Parathyroid adenoma (tissue), 2 donors: ENCODE data around the gene SNCB.
"Not testable (repeated sequence)": the region's sequence is repeated elsewhere in the genome, so short reads cannot be mapped to it uniquely, and the experiment has no call there.

Experiments used
- H2AFZ ChIP-seq: fragments of 300-600 bp; sonication (generic); one replicate; pipeline ENCODE4 v1.7.0; 2017; ENCODE audit warnings: antibody characterized with exemption, mild to moderate bottlenecking
- H3K27ac ChIP-seq: fragments of 300-600 bp; sonication (generic); one replicate; pipeline ENCODE4 v1.7.0; 2017
- H3K27me3 ChIP-seq: fragments of 300-600 bp; sonication (generic); one replicate; pipeline ENCODE4 v1.7.0; 2017; ENCODE audit warnings: low read length; ENCODE audit not compliant: control insufficient read depth, insufficient read depth
- H3K36me3 ChIP-seq: fragments of 300-600 bp; sonication (generic); one replicate; pipeline ENCODE4 v1.7.0; 2017; ENCODE audit warnings: low read length; ENCODE audit not compliant: control insufficient read depth, insufficient read depth
- H3K4me1 ChIP-seq: fragments of 300-600 bp; sonication (generic); one replicate; pipeline ENCODE4 v1.7.0; 2017; ENCODE audit warnings: control low read depth
- H3K4me2 ChIP-seq: fragments of 300-600 bp; sonication (generic); one replicate; pipeline ENCODE4 v1.7.0; 2017; ENCODE audit warnings: low read length
- H3K4me3 ChIP-seq: fragments of 300-600 bp; sonication (generic); one replicate; pipeline ENCODE4 v1.7.0; 2017; ENCODE audit warnings: low read depth, low read length
- H3K79me2 ChIP-seq: fragments of 300-600 bp; sonication (generic); one replicate; pipeline ENCODE4 v1.7.0; 2017; ENCODE audit warnings: control low read depth
- H3K9ac ChIP-seq: fragments of 300-600 bp; sonication (generic); one replicate; pipeline ENCODE4 v1.7.0; 2017; ENCODE audit warnings: mild to moderate bottlenecking
- H3K9me3 ChIP-seq: fragments of 300-600 bp; sonication (generic); one replicate; pipeline ENCODE4 v1.7.0; 2017; ENCODE audit warnings: low read length; ENCODE audit not compliant: control insufficient read depth
- CTCF ChIP-seq: fragments of 300-600 bp; sonication (generic); IDR thresholded peaks from one replicate; pipeline ENCODE4 v1.7.0; 2017; ENCODE audit warnings: antibody characterized with exemption, mild to moderate bottlenecking
- donor health status: primary hyperparathyroidism.

The SNCB gene

DNA sequence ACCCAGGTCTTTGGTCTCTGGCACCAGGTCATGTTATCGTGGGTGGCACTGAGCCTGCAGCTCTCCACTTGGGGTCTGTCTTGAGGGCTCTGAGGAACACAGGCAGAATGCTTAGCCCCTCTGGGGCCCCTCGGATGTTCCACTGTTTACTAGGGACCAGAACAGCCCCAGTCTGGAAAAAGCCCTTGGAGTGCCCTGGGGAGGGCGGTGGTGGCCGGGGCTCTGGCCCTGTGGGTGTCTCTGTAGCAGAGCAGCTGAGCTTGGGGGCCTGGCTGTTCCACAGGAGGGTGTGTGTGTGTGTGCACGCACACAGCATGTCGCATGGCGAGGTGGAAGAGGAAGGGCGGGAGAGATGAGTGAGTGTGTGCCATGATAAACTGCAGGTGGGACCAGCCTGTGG is 35.8 kb downstream of the SNCB start:
- Histone ChIP-seq H2AFZ (no peak overlapping the region), H3K79me2 (no peaks in the 10 kb centered on the region), H3K4me3 (no peak overlapping the region), H3K4me2 (no peak overlapping the region), H3K27ac (no peak overlapping the region), H3K9ac (no peak overlapping the region), H3K4me1 (no peaks in the 10 kb centered on the region), H3K9me3 (no peaks in the 10 kb centered on the region), H3K27me3 (no peaks in the 10 kb centered on the region), H3K36me3 (no peaks in the 10 kb centered on the region)
- TF ChIP-seq CTCF, result no peak

DNA sequence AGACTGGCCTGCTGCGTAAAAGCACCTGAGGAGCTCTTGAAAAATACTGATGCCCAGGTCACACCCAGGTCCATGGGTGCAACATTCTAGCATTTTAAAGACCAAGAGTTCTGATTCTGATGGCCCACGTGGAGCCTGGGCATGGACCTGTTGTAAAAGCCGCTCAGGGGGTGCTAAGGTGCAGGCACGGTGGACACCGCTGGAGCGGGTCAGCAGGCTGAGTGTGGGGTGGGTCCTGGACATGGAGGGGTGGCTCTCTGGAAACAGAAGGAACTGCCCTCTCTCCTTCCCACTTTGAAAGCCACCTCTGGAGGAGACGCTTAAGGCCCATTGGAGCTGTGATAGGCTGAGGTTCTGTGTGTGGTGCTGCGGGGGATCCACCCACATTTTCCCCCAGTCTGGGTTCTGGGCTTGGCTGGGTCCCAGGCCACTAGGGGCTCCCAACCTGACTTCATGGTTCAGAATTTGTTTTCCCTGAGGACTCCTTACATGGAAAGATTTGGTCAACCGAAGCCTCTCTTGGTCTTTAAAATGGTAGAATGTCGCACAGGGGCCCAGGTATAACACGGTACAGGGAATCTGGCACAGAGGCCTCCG is 37.0 kb downstream of the SNCB start:
- Histone ChIP-seq H2AFZ (no peak overlapping the region), H3K27ac (no peak overlapping the region), H3K4me3 (no peak overlapping the region), H3K79me2 (no peaks in the 10 kb centered on the region), H3K36me3 (no peaks in the 10 kb centered on the region), H3K27me3 (no peaks in the 10 kb centered on the region), H3K4me1 (no peaks in the 10 kb centered on the region), H3K9ac (no peak overlapping the region), H3K9me3 (no peaks in the 10 kb centered on the region), H3K4me2 (no peak overlapping the region)
- TF ChIP-seq CTCF, result no peak

DNA sequence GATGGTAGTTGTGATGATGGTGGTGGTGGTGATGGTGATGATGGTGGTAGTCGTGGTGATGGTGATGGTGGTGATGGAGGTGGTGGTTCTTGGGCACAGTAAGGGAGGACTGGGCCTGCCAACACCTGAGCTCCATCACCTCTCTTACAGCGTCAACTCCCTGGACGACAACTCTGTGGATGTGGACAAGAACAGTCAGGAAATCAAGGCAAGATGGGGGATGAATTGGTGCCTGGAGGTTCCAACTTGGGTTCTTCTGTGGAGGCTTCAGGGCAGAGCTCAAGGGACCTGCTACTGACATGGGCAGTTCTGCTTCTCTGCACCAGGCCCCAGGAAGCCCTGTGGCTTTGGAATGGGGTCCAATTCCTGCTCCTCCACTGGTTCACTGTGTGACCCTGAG is 37.8 kb downstream of the SNCB start:
- no peak overlapping the region for H2AFZ ChIP-seq
- TF ChIP-seq CTCF, result no peak
- no peaks in the 10 kb centered on the region for H3K36me3 ChIP-seq
- H3K9me3 ChIP-seq, result no peaks in the 10 kb centered on the region
- H3K9ac ChIP-seq, result no peak overlapping the region
- no peaks in the 10 kb centered on the region for H3K27me3 ChIP-seq
- no peak overlapping the region for H3K27ac ChIP-seq
- no peaks in the 10 kb centered on the region for H3K79me2 ChIP-seq
- no peaks in the 10 kb centered on the region for H3K4me1 ChIP-seq
- no peak overlapping the region for H3K4me3 ChIP-seq
- H3K4me2 ChIP-seq, result no peak overlapping the region

DNA sequence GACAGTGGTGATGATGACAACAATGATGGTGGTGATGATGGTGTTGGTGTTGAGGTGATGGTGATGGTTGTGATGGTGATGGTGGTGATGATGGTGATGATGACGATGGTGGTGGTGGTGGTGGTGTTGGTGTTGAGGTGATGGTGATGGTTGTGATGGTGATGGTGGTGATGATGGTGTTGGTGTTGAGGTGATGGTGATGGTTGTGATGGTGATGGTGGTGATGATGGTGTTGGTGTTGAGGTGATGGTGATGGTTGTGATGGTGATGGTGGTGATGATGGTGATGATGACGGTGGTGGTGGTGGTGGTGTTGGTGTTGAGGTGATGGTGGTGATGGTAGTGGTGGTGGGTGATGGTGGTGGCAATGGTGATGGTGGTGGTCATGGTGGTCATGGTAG is 38.7 kb downstream of the SNCB start:
- not testable (repeated sequence) for H3K36me3 ChIP-seq, H3K79me2 ChIP-seq, H3K9ac ChIP-seq, H2AFZ ChIP-seq, H3K27ac ChIP-seq, H3K9me3 ChIP-seq, H3K4me1 ChIP-seq, H3K4me2 ChIP-seq, H3K4me3 ChIP-seq, H3K27me3 ChIP-seq

DNA sequence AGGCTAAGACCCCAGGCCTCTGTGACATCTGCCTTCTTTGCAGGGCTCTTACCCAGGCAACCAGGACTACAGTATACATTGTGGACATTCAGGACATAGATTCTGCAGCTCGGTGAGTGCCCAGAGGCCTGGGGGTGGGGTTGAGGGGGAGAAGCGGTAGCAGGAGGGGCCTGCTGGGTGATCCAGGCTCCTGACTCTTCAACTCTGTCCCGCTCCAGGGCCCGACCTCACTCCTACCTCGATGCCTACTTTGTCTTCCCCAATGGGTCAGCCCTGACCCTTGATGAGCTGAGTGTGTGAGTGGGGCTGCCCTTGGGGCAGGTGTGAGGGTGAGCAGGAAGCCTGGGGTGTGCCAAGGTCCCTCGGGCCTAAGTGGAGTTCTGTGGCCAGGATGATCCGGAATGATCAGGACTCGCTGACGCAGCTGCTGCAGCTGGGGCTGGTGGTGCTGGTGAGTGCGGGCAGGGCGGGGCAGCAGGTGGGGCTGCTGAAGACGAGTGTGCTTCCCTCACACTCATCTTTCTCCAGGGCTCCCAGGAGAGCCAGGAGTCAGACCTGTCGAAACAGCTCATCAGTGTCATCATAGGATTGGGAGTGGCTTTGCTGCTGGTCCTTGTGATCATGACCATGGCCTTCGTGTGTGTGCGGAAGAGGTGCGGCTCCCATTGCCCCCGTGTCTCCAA is 40.2 kb downstream of the SNCB start:
- no peaks in the 10 kb centered on the region for H3K79me2 ChIP-seq
- no peaks in the 10 kb centered on the region for H3K9me3 ChIP-seq
- no peaks in the 10 kb centered on the region for H3K4me1 ChIP-seq
- no peak overlapping the region for H3K9ac ChIP-seq
- H3K27me3 ChIP-seq, result no peaks in the 10 kb centered on the region
- no peak overlapping the region for H2AFZ ChIP-seq
- H3K4me2 ChIP-seq, result no peak overlapping the region
- no peaks in the 10 kb centered on the region for H3K36me3 ChIP-seq
- no peak overlapping the region for H3K27ac ChIP-seq
- no peak for TF ChIP-seq CTCF
- no peak overlapping the region for H3K4me3 ChIP-seq
